Forelimb muscle (tissue), 1 donor: ENCODE data around the gene ALDOC. TPM values are rescaled to one million over a fixed set of nuclear protein-coding genes. Genes with fewer than 3 reads are reported as not detected.

Experiments
- DNase-seq: peaks from one replicate; pipeline ENCODE4 v3.0.0-alpha.2; 2013; ENCODE audit warnings: low read depth
- polyA plus RNA-seq: library from polyadenylated mRNA; unstranded; fragments of 120-200 nt; gene quantifications from one replicate; pipeline ENCODE4 v1.2.1, GENCODE V29; 2013; ENCODE audit not compliant: insufficient read length

The ALDOC gene
- polyA plus RNA-seq, 1 donor = 1.4 TPM

DNA sequence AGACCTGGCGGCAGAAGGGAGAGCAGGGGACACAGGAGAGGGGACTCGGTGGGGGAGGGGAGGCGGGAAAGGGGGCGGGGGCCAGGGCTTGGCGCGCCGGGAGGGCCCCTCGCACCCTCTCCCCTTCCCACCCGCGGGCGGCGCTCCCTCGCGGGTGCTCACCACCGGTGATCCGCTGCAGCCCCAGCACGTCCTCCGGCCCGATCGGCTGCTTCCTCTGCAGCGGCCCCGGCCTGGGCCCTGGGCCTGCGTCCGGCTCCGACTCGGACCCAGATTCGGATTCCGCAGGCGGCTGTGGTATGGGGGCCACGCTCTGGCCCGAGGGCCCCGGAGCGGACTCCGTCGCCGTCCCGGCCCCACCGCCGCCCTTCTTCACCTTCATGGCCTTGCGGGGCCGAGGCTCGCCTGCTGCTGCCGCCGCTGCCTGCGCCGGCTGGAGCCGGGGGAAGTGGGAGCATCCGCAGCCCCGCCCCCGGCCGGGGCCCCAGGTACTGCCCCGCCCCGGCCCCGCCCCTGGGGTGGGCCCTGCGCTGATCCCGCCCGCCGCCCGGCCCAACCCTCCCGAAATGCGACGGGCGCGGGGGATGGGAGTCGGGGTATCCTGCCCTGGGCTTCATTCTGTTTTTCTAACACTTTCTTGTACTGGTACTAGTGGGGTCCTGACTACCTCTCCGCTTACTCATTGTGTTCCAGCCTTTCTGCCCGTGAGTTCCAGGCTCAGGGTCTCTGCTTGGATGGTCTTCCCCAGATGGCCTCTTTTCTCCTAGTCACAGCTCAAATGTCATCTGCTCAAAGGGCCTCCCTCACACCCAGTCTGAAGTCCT lies 24.3 kb downstream of the ALDOC start, which contains the start of gene UNC119:
Gene UNC119 (minus strand): TSS at position 449 of the 824 bp plus-strand sequence. CDS start 67 bp downstream, at position 382.
- DNase-seq = peak; percentile 40

DNA sequence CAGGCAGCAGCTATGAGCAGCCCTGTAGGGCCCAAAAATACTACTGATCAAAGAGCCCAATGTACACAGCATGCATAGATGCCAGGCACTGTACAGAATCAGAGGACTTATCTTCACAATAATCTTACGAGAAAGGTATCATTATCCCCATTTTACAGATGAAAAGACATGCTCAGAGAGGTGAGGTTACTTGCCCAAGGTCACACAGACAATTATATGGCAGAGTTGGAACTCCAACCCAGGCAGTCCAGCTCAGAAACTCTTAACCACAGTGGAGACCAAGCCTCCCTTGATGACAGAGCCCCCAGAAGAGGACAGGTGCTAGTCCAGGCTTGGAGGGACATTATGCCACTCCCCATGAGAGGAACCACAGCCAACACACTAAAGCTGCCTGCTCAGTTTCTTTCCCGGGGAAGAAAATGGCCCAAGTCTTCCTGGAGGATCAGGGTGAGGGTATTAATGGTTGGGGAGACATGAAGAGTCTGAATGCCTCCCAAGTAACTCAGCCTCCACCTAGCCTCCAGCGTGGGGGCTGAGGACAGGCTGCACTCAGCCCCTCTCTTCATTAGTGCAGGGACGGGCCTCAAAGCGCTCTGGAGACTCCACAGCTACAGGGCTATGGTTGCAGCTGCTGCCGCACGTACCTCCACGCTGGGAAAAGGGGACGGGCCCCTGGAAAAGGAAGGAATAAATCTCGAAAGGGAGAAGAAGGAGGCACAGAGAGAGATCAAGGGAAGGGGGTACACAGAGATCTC lies 25.1 kb downstream of the ALDOC start:
- no peak for DNase-seq

DNA sequence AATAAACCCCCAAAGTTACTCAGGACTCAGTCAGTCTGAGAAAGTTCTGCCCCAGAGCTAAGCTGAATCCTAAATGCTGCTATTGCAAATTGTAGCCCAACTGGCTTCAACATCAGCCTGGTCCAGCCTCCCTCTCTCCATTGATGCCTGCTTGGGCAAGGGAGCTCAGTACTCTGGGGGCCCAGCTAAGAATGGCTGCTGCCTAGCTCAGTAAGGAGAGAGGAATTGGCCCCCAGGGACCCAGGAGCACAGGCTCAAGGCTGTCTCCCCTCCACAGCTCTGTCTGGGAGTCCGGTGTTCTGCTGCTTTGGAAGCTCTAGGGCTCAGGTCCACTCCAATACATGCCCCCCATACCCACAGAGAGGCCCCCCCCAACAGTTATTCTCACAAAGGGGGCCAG lies 25.8 kb downstream of the ALDOC start:
- DNase-seq = no peak

DNA sequence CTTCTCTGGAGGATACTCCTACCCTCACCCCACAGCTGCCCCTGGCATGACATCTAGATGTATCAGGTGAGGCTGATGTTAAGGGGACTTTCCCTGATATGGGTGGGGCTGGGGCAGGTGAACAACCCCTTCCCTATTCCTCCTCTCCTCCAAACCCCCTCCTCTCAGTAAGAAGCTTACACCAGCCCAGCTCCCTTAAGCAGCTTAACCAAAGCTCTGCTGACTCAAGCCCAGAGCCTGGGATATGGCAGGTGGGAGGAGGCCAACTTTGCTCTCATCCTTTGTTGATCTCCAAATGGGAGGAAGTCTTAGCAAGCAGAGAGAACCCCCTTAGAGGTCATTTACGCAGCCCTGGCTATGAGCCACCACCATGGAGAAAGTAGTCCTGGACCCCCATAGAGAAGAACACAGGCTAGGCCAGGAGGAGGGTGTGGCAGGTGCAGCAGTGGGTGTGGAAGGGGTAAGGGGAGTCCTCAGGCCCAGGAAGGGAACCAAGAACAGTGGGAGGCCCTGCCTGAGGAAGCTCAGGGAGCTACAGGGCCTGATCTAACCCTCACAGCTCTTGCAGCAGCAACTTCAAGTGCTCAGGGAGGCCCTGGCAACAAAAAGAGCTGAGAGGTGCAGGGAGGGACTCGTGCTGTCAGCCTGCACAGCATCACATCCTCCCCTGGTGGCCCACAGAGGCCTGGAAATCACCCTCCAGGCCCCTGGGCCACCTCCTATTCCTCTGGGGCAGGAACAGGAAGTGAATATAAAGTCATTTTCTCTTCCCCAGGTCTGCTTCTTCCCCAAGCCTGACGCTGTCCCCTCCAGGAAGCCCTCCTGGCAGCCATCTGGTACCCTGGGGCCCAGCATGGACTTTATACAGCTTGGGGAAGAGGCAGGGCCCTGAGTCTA lies 27.2 kb downstream of the ALDOC start:
- no peak for DNase-seq

DNA sequence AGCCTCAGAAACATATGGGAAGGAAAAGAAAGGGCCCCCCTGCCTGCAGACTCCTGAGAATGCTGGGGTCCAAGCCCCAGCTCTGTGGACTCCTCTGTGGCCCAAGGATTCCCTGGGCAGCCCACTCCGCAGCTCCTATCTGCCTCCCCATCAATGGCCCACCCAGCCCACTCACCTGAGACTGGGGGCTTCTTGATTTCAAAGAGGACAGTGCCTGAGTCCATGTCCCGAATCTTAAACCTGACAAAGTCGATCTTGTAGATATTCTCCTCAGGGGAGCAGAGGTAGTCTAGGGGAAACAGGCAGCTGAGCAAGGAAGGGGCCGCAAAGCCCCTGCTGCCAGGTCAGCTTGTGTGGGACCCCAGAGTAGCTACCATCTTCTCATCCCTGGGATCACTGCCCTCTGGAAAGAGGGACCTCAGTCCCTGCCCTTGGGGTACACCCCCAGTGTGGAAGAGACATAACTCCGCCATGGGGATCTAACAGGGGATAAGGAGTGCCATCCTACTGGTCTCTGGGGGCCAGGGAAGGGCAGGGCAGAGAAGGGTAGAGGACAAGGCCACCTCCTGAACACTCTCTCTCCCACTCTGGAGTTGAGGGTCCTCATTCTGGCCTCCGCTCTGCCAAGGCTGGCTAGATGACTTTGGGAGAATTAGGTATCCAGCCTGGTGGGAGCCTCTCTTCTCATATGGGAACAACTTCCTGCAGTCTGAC lies 28.1 kb downstream of the ALDOC start:
- no peak for DNase-seq

DNA sequence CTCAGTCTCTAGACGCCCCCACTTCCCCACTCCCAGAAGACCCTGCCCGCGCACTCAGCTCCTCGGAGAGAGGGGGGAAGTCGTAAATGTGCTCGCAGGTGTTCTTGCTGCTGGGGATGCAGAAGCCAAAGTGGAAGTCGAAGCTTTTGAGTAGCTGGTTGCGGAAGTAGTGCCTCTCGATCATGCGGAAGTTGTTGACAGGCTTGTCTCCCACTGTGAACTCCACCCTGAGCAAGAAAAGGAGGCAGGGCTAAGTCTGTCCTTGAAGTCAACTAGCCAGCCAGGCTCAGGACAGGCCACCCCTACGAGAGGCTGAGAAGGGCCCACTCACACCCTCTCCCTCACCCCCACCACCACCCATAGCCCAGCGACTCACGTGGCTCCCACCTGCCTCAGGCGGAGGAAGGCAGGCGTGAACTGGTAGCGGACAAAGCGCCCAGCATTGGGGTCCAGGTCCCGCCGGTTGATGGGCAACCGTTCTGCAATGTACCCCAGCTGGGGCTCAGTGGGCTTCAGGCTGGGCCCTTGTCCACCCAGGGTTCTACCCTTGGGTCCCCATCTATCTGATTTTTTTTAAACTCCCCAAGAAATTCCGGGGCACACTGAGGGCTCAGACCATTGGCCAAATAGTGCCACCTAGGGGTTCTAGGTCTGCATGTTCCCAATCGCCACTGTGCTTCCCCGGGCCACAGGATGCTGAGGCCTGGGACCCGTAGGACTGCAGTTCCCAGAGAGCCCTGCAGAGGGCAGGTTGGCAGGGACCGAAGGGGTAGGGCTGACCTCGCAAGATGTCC lies 28.9 kb downstream of the ALDOC start:
- no peak for DNase-seq

DNA sequence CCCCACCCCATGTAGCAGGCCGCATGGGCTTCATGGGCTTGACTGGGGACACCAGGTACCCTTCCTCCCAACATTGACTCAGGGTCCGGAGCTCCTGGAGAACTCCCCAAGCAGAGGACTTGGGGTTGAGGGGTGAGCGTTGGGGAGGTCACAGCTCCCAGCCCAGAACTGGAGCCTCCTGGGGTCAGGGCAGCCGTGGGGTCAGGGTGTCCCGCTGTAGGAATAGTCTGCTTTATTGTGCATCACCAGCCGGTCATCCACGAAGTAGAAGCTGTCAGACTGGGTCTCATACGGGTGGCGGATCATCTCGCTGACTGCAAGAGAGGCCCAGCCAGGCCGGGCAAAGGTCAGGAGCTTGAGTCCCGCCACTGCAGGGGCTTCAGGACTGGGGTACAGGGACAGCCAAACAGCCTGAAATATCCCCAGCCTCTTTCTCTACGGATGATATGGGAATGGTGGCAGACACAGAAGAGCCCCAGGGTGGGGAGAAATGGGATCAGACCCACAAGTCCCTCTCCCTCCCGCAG lies 29.5 kb downstream of the ALDOC start:
- no peak for DNase-seq

DNA sequence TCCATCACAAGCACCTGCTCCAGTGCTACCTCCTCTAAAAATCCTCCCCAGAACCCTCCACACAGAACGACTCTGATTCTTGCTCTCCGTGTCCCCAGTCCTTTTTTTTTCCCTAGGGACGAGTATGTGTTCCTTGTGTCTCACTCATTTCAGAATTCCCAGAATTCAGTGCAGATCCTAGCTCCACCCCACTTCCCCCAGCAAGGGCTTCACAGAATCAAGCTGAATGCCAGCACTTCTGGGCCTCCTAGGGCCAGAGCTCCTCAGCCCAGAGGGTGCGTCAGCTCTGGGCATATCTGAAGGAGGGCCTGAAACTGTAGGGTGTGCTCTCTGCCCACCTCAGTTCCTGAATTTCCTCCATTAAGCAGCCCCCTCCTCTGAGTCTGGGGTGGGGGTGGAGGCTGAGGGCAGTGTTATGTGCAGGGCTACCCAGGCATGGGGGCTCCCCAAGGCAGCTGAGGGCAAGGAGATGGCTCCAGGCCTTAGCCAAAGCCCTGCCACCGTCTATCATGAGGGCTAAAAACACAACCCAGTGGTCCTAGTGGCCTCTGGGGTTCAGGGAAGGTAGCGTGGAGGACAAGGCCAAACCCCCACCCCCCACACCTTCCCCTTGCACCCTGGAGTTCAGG lies 30.8 kb downstream of the ALDOC start:
- no peak for DNase-seq

DNA sequence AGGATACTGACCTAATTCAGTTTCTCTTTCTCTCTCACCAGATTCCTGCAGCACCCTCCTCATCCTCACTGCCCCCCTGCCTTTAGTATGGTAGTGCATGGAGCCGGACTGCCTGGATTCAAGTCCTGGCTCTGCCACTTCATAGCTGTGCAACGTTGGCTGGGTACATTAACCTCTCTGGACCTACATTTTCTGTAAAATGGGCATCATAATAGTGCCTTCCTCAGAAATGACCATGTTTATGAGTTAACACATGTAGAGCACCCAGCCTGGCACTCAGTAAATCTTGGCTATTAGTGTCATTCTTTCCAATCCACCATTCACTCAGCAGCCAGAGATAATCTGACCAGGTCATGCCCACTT lies 31.6 kb downstream of the ALDOC start:
- no peak for DNase-seq

DNA sequence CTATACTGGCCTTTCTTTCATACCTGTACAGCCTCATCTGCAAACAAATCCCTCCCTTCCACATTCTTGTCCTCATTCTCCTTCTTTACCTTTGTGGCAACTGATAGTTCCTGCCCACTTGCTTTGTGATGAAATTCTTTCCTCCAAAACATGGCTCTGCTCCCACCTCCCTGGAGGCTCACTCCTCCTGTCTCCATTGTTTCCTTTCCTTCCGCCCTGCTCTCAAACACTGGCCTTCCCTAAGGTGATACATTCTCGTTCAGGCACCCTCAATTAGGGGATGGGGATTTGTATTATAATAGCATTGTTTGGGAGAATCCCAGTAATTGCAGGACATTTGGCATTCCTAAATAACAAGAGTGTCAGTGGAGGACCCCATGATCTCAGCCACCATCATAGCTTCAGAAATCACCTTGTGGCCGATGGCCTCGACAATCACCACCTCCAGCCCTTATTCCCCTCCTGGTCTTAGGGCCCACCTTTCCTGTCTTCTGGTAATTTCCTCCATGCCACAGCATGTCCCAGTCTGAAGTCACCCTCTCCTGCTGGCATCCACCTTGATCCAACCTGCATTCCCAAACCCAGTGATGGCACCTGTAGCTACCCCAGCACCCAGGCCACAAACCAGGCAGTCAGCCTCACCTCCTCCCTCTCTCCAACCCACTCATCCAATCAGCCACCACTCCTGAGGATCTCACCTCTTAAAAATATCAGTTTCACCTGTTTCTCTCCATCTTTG lies 32.1 kb downstream of the ALDOC start:
- no peak for DNase-seq

DNA sequence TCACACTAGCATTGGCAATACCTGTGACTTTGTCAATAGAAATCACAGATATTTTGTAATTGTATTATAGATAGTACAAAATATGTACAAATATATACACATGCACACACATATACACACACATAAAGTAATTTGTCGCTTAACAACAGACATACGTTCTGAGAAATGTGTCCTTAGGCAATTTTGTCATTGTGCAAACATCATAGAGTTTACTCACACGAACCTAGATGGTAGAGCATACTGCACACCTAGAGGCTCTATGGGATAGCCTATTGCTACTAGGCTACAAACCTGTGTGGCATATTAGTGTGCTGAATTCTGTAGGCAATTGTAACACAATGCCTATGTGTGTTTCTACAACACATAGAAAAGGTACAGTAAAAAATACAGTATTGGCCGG lies 35.3 kb downstream of the ALDOC start:
- no peak for DNase-seq

DNA sequence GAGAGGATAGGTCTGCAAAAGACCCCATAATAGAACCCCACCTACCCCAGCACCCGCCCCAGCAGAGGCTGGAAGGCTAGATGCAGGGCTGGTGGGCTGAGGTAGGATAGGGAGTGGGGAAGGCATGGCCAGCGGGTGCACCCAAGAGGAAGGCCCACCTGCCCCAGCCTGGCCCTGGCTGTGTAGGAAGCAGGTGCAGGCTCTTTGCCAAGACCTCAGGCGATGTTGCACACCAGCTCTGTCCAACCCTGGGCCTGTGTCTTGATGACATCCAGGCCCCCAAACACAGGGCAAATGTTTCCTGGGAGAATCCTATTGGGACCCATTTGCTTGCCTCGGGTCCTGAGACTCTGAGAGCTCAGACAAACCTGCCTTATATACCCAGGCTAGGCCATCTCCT lies 36.5 kb downstream of the ALDOC start:
- no peak for DNase-seq

DNA sequence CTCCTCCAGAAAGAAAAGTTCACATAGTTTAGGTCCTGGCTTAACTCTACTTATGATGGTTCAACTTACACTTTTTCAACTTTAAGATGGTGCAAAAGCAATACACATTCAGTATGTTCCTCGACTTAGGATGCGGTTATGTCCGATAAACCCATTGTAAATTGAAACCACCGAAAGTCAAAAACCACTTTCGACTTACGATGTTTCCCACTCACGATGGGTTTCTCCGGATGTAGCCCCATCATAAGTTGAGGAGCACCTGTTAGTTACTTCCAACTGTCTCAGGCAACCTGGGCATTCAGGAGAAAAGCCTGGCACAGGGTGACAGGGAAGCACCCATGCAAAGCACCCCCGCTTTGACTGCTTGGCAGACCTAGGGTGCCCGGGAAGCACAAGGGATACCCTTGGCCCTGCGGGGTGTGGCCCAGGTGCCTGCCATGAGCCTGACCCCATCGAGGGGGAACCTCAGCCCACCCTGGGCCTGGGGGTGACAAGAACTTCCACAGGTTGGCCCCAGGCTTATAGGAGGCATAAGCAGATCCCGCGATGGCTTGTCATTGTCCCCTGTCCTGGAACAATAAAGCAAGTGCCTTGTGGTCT lies 38.3 kb downstream of the ALDOC start:
- DNase-seq = no peak

DNA sequence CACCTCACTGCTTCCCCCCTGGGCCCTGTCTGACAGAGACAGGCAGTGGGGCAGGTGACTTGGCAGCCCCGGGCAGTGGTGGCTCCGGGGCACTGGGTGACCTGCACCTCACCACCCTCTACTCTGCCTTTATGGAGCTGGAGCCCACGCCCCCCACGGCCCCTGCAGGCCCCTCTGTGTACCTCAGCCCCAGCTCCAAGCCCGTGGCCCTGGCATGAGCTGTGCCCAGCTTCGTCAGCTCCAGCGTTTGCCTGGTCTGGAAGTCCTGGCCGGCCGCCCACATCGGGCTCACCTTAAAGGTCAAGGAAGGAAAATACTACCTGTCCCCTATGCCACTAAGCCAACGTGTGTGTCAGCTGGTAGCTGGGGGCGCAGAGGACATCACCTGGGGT lies 39.5 kb downstream of the ALDOC start:
- DNase-seq = no peak

DNA sequence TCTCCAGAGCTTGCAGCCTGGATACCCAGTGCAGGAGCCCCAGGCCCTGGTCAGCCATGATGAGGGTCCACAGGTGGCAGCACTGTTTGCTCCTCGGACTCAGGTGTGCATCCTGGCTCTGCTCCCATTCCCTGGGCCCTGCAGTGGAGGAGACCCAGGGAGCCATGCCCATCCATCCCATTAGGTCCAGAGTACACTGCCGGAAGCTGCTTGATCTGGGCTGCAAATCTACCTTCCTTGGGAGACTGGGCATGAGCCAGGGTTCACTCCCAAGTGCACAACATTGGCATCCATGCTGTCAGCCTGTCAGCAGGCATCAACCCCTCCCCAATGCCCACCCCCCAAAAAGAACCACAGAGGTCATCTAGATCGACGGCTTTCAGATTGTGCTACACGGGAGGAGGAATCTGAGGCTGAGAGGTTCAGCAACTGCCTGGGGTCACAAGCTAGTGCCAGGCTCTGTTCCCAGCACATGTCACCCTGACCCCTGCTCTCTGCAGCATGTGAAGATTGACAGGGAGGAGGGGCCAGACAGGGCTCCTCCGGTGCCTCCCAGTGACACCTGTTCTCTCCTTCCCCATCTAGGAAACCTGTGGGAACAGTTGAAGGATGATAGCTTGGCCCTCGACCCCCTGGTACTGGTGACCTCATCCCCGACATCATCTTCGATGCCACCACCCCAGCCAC lies 40.0 kb downstream of the ALDOC start:
- DNase-seq = no peak

DNA sequence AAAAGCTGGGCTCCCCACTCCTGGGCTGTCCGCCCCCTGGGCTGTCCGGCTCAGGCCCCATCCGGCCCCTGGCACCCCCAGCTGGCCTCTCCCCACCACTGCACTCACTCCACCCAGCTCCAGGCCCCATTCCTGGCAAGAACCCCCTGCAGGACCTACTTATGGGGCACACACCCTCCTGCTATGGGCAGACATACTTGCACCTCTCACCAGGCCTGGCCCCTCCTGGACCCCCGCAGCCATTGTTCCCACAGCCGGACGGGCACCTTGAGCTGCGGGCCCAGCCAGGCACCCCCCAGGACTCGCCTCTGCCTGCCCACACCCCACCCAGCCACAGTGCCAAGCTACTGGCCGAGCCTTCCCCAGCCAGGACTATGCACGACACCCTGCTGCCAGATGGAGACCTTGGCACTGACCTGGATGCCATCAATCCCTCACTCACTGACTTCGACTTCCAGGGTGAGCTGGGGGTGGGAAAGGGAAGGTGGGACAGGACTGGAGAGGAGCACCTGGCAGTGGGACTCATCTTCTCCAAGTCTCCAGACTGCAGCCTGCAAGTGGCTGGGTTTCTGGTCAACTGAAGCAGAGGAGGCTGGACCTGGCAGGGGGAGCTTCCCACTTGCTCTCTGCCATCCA lies 41.8 kb downstream of the ALDOC start:
- no peak for DNase-seq

DNA sequence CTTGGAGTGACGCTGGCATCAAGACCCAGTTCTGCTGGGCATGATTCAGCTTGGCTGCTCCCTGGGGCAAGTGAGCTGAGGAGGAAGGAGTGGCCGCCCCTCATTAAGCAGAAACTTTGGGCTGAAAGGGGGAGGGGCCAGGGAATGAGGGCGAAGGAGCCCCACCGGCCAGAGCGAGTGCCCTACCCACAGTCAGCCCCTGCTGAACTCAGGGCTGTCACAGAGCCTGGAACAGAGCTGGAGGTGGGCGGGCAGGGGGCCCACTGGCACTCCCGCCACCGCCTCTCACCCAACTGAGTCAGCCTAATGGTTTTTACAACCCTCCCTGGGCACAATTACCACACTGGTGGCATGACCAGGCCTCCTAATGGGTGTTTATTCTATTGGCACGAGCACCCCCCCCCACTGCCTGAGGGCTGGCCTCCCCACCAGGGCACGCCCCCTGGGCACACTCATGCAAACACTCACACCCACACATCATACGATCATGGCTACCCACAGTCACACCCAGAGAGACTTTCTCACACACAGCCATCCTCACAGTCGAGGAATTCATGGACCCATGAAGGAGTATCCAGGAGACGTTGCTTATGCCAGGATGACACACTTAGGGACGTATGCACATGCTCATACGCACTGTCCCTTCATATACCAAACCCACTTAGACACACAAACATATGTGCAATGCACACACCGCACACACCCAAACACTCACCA lies 43.4 kb downstream of the ALDOC start:
- DNase-seq = no peak
